M059J (cell line): ENCODE data around the gene SYVN1. TPM values are rescaled to one million over a fixed set of nuclear protein-coding genes. Genes with fewer than 3 reads are reported as not detected.
A peak's percentile ranks its signal among the peaks of the same experiment; 100 is the strongest.

ENCODE experiments used
- DNase-seq: peaks from one replicate; pipeline ENCODE4 v3.0.0-alpha.2; 2012; ENCODE audit warnings: low read depth
- total RNA-seq: library from RNA; depleted of rRNA; stranded (reverse); fragments of >200 nt; shearing (Covaris generic); gene quantifications from 2 replicates; pipeline ENCODE4 v1.2.3, GENCODE V29; 2014

The SYVN1 gene
- total RNA-seq, 1 experiment from 2014 or later, result 27.0 TPM

GRCh38 chr11:65112546-65113360 is 21.6 kb downstream of the SYVN1 start:
- no peak for DNase-seq

GRCh38 chr11:65111744-65112545 is 22.4 kb downstream of the SYVN1 start, which contains the start of gene TM7SF2:
TM7SF2 (plus strand) TSS chr11:65111872; CDS start chr11:65112016, 144 bp downstream.
- no peak for DNase-seq

- DNase-seq, result no peak
Measured at GRCh38 chr11:65111159-65111743, 23.1 kb downstream of the SYVN1 start.

- peak; percentile 77 for DNase-seq
Measured at GRCh38 chr11:65110354-65110861, 23.9 kb downstream of the SYVN1 start.

GRCh38 chr11:65109231-65110198 is 24.8 kb downstream of the SYVN1 start:
- DNase-seq, result no peak

- DNase-seq, result no peak
Measured at GRCh38 chr11:65108469-65109123, 25.7 kb downstream of the SYVN1 start.

- DNase-seq, result no peak
Measured at GRCh38 chr11:65107751-65108468, 26.4 kb downstream of the SYVN1 start.

- DNase-seq, result no peak
Measured at GRCh38 chr11:65107078-65107477, 27.2 kb downstream of the SYVN1 start.

- DNase-seq, result no peak
Measured at GRCh38 chr11:65104628-65105027, 29.7 kb downstream of the SYVN1 start.

GRCh38 chr11:65103476-65103875 is 30.8 kb downstream of the SYVN1 start:
- DNase-seq, result no peak

- peak; percentile 55 for DNase-seq
Measured at GRCh38 chr11:65102142-65103095, 31.9 kb downstream of the SYVN1 start.

GRCh38 chr11:65100674-65101350 is 33.5 kb downstream of the SYVN1 start:
- no peak for DNase-seq

- no peak for DNase-seq
Measured at GRCh38 chr11:65096926-65097325, 37.4 kb downstream of the SYVN1 start.

GRCh38 chr11:65095974-65096806 is 38.1 kb downstream of the SYVN1 start, which contains the start of gene VPS51:
VPS51 (plus strand) TSS chr11:65096214; CDS start chr11:65096251, 37 bp downstream.
- peak; percentile 91 for DNase-seq

GRCh38 chr11:65095427-65095826 is 38.9 kb downstream of the SYVN1 start:
- no peak for DNase-seq

GRCh38 chr11:65090628-65091027 is 43.7 kb downstream of the SYVN1 start:
- no peak for DNase-seq

GRCh38 chr11:65089621-65090020 is 44.7 kb downstream of the SYVN1 start:
- no peak for DNase-seq
